Endothelial cell of umbilical vein (primary cell): Measurements from ENCODE around the gene QTRT2. TPM values are rescaled to one million over a fixed set of nuclear protein-coding genes. Genes with fewer than 3 reads are reported as not detected.

Experiments used
- BruUV-seq: library from RNA; stranded (reverse); fragments of 400-500 nt; replicated peaks from 2 replicates; lab custom pipeline; 2021; lab: Mats Ljungman, UMichigan
- CTCF ChIA-PET: fragments of 300-600, 350-600 bp; sonication (Branson Sonifier 250); formaldehyde crosslinking; loops from one replicate; lab custom pipeline; 2021; ENCODE audit warnings: antibody characterized with exemption, inconsistent platforms; lab: Charles Lee
- POLR2A ChIA-PET: fragments of 300-600, 350-600 bp; sonication (Branson Sonifier 250); formaldehyde crosslinking; loops from one replicate; lab custom pipeline; 2021; ENCODE audit warnings: antibody characterized with exemption, inconsistent platforms; lab: Charles Lee
- DNase-seq: peaks from one replicate; pipeline ENCODE4 v3.0.0-alpha.2; 2011; ENCODE audit warnings: low read depth, low spot score
- FAIRE-seq: peaks from 2 replicates; lab custom pipeline; 2011; peaks lifted over from hg19 to GRCh38; lab: Jason Lieb, UNC
- H2AFZ ChIP-seq: 2 replicates; pipeline ENCODE4 v1.6.0; 2012; ENCODE audit warnings: low read depth, low read length, control low read depth, inconsistent platforms
- H3K27ac ChIP-seq: 2 replicates; pipeline ENCODE4 v1.5.1; 2011; ENCODE audit warnings: low read depth, mild to moderate bottlenecking, control low read depth, low read length, moderate library complexity; ENCODE audit not compliant: insufficient read depth
- H3K27me3 ChIP-seq, 2 experiments: 2 replicates each; pipeline versions ENCODE4 v1.6.0 to v1.6.1; 2011; ENCODE audit warnings: low read length in 2 of 2, mixed read lengths in 1 of 2; ENCODE audit not compliant: control insufficient read depth in 2 of 2, insufficient read depth in 2 of 2
- H3K36me3 ChIP-seq, 2 experiments: 2 replicates in 1 of 2; 3 replicates in 1 of 2; pipeline ENCODE4 v1.5.1; 2011; ENCODE audit warnings: low read length in 2 of 2, mild to moderate bottlenecking in 1 of 2, moderate library complexity in 1 of 2; ENCODE audit not compliant: control insufficient read depth in 2 of 2, insufficient read depth in 2 of 2; ENCODE audit errors: extremely low read depth in 1 of 2
- H3K4me1 ChIP-seq: 3 replicates; pipeline ENCODE4 v1.5.1; 2011; ENCODE audit warnings: mild to moderate bottlenecking, low read length; ENCODE audit not compliant: control insufficient read depth, insufficient read depth; ENCODE audit errors: extremely low read depth
- H3K4me2 ChIP-seq: 2 replicates; pipeline ENCODE4 v1.6.1; 2011; ENCODE audit warnings: low read length, control low read depth, mixed read lengths; ENCODE audit not compliant: insufficient read depth
- H3K4me3 ChIP-seq, 3 experiments: fragments of 200-600 bp in 1 of 3; sonication (generic), shearing (Covaris generic) in 1 of 3; replicated peaks in 1 of 3; 2 replicates each; pipeline ENCODE4 v1.5.1; 2011 to 2016; ENCODE audit warnings: control low read depth in 3 of 3, low read length in 3 of 3, mild to moderate bottlenecking in 2 of 3, inconsistent platforms in 1 of 3, low read depth in 1 of 3, moderate library complexity in 1 of 3; ENCODE audit not compliant: insufficient read depth in 1 of 3
- H3K79me2 ChIP-seq: 2 replicates; pipeline ENCODE4 v1.6.0; 2012; ENCODE audit warnings: low read length, inconsistent platforms; ENCODE audit not compliant: control insufficient read depth, insufficient read depth
- H3K9ac ChIP-seq: replicated peaks from 2 replicates; pipeline ENCODE3; 2011; ENCODE audit warnings: low read length, control low read depth; ENCODE audit not compliant: insufficient read depth; ENCODE audit errors: extremely low read depth
- H3K9me1 ChIP-seq: replicated peaks from 3 replicates; pipeline ENCODE4 v1.6.0; 2011; ENCODE audit warnings: mild to moderate bottlenecking, low read length; ENCODE audit not compliant: control insufficient read depth, insufficient read depth; ENCODE audit errors: extremely low read depth
- H3K9me3 ChIP-seq: replicated peaks from 2 replicates; pipeline ENCODE4 v1.5.1; 2012; ENCODE audit warnings: low read length, inconsistent platforms; ENCODE audit not compliant: control insufficient read depth, insufficient read depth
- H4K20me1 ChIP-seq: replicated peaks from 2 replicates; pipeline ENCODE3; 2011; ENCODE audit warnings: mild to moderate bottlenecking, low read length; ENCODE audit not compliant: control insufficient read depth, insufficient read depth; ENCODE audit errors: extremely low read depth
- EZH2 ChIP-seq: IDR thresholded peaks from 2 replicates; pipeline ENCODE4 v1.6.1; 2012; ENCODE audit warnings: borderline replicate concordance, low read depth, mild to moderate bottlenecking, moderate library complexity, low read length, inconsistent platforms; ENCODE audit not compliant: severe bottlenecking
- FOS ChIP-seq: IDR thresholded peaks from 2 replicates; pipeline ENCODE4 v1.6.1; 2011; ENCODE audit warnings: mild to moderate bottlenecking, low read length, moderate library complexity, borderline replicate concordance; ENCODE audit not compliant: insufficient read depth
- GATA2 ChIP-seq: IDR thresholded peaks from 2 replicates; pipeline ENCODE4 v1.7.0; 2011; ENCODE audit warnings: low read depth, mild to moderate bottlenecking, moderate library complexity, mixed read lengths, low read length; ENCODE audit not compliant: insufficient read length, insufficient read depth
- JUN ChIP-seq: IDR thresholded peaks from 2 replicates; pipeline ENCODE4 v1.6.1; 2011; ENCODE audit warnings: borderline replicate concordance, low read depth; ENCODE audit not compliant: insufficient read length, insufficient read depth
- MAX ChIP-seq: IDR thresholded peaks from 2 replicates; pipeline ENCODE4 v1.6.1; 2011; ENCODE audit not compliant: insufficient read depth, insufficient read length
- MYC ChIP-seq: IDR thresholded peaks from one replicate; pipeline ENCODE4 v1.6.1; 2011; ENCODE audit warnings: mild to moderate bottlenecking, low read depth, low read length
- POLR2A ChIP-seq: IDR thresholded peaks from 2 replicates; pipeline ENCODE4 v1.6.1; 2012; ENCODE audit warnings: low read depth, mild to moderate bottlenecking, control low read depth, low read length
- POLR2AphosphoS5 ChIP-seq: IDR thresholded peaks from 2 replicates; pipeline ENCODE4 v1.6.1; 2012; ENCODE audit warnings: low read depth, mild to moderate bottlenecking, control low read depth, low read length, moderate library complexity; ENCODE audit not compliant: insufficient read depth
- dilution Hi-C: fragments of 300-500 bp; cut with MboI; formaldehyde crosslinking; loops from one replicate; pipeline ENCODE4 v1.15.0; 2019; ENCODE audit warnings: low sequenced_read_pairs; ENCODE audit not compliant: extremely low pct_ligation_motif_present
- intact Hi-C: fragments of 100-400 bp; cut with micrococcal nuclease; formaldehyde crosslinking; loops from one replicate; pipeline ENCODE4 v1.10.0; 2022
- polyA plus RNA-seq, 4 experiments: library from polyadenylated mRNA; depleted of rRNA in 3 of 4; stranded (reverse) in 3 of 4; unstranded in 1 of 4; fragments of >200 nt; gene quantifications; 2 replicates each; pipeline versions ENCODE4 v1.2.1 to v1.2.3, GENCODE V29; 2011 to 2012; ENCODE audit warnings: missing spikeins in 1 of 4
- total RNA-seq: library from RNA; stranded (reverse); gene quantifications from 2 replicates; pipeline ENCODE4 v1.2.3, GENCODE V29; 2021
- TF ChIP-seq, protein P1 (sequence below), 2 donors: IDR thresholded peaks; 1 replicate in 1 of 2; 2 replicates in 1 of 2; pipeline ENCODE4 v1.5.1; 2011; ENCODE audit warnings: low read length in 2 of 2, mild to moderate bottlenecking in 2 of 2, moderate library complexity in 2 of 2, control low read depth in 1 of 2, inconsistent platforms in 1 of 2, low read depth in 1 of 2; ENCODE audit not compliant: insufficient read depth in 1 of 2; ENCODE audit errors: extremely low read depth in 1 of 2

QTRT2 gene
- total and polyA plus RNA-seq, 2 donors (not counting 3 experiments of a cell fraction or from before 2014, with no cell fraction given), result 11.0 to 42.8 TPM

DNA sequence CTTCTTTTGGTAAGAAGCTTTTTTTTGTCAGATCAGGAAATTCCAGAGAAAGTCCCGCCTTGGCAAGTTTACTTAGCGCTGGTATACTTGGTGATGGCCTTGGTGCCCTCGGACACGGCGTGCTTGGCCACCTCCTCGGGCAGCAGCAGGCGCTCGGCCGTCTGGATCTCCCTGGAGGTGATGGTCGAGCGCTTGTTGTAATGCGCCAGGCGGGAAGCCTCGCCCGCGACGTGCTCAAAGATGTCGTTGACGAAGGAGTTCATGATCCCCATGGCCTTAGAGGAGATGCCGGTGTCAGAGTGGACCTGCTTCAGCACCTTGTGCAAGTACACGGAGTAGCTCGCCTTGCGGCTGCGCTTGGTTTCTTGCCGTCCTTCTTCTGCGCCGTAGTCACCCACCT, 46.6 kb downstream of the QTRT2 start:
- TF ChIP-seq GATA2 (no peak), FOS (no peak), MAX (no peak), EZH2 (no peak), POLR2AphosphoS5 (no peak), JUN (no peak), MYC (no peak), POLR2A (no peak)
- TF ChIP-seq, protein P1, sequence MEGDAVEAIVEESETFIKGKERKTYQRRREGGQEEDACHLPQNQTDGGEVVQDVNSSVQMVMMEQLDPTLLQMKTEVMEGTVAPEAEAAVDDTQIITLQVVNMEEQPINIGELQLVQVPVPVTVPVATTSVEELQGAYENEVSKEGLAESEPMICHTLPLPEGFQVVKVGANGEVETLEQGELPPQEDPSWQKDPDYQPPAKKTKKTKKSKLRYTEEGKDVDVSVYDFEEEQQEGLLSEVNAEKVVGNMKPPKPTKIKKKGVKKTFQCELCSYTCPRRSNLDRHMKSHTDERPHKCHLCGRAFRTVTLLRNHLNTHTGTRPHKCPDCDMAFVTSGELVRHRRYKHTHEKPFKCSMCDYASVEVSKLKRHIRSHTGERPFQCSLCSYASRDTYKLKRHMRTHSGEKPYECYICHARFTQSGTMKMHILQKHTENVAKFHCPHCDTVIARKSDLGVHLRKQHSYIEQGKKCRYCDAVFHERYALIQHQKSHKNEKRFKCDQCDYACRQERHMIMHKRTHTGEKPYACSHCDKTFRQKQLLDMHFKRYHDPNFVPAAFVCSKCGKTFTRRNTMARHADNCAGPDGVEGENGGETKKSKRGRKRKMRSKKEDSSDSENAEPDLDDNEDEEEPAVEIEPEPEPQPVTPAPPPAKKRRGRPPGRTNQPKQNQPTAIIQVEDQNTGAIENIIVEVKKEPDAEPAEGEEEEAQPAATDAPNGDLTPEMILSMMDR (IDR thresholded peaks at IDR 0.05; ENCODE audit: extremely low read depth in 1 of 2, insufficient read depth in 1 of 2, low read depth in 1 of 2, low read length in 2 of 2), result no peak
- ChIA-PET CTCF (no interaction called here), POLR2A (no interaction called here)
- H3K4me1 ChIP-seq, result no peaks in the 10 kb centered on the region
- no peak overlapping the region for H3K27ac ChIP-seq
- H3K27me3 ChIP-seq, result no peaks in the 10 kb centered on the region
- FAIRE-seq (no peak), DNase-seq (no peak)
- H3K9me3 ChIP-seq, result no peaks in the 10 kb centered on the region
- intact Hi-C loops, result no loop called here
- H3K4me2 ChIP-seq, result no peak overlapping the region
- H3K79me2 ChIP-seq, result no peaks in the 10 kb centered on the region
- no peaks in the 10 kb centered on the region for H3K36me3 ChIP-seq
- no peak overlapping the region for H2AFZ ChIP-seq
- H3K4me3 ChIP-seq, result no peak overlapping the region
- H4K20me1 ChIP-seq, result no peaks in the 10 kb centered on the region
- no peaks in the 10 kb centered on the region for H3K9me1 ChIP-seq
- no peak overlapping the region for H3K9ac ChIP-seq
- dilution Hi-C loops, result no loop called here
- no TSS peak for BruUV-seq
